K562 (cell line): ENCODE results near the gene KRTAP4-12. TPM values are rescaled to one million over a fixed set of nuclear protein-coding genes. Genes with fewer than 3 reads are reported as not detected.
"Not testable (repeated sequence)": the region's sequence is repeated elsewhere in the genome, so short reads cannot be mapped to it uniquely, and the experiment has no call there.

Source experiments
- ATAC-seq: fragments of 200-7000 bp; cut with Tn5 transposase; 3 replicates; pipeline ENCODE4 v1.9.1; 2020; ENCODE audit warnings: moderate library complexity
- BruUV-seq: library from RNA; stranded (reverse); fragments of 400-500 nt; replicated peaks from 2 replicates; lab custom pipeline; 2021; lab: Mats Ljungman, UMichigan
- CTCF ChIA-PET: fragments of 300-600 bp; formaldehyde crosslinking; extraction: SDS; loops from one replicate; lab custom pipeline; 2021; ENCODE audit warnings: low intra/inter-chr PET ratio; lab: Yijun Ruan, JAX
- POLR2A ChIA-PET: fragments of 300-600, 350-650 bp; sonication (Branson Sonifier 250); formaldehyde crosslinking; extraction: SDS; loops from one replicate; lab custom pipeline; 2021; ENCODE audit warnings: antibody characterized with exemption, inconsistent platforms; lab: Yijun Ruan, JAX
- DNase-seq, 4 experiments: peaks; one replicate each; pipeline versions ENCODE4 v3.0.0 to v3.0.0-alpha.2; 2011 to 2018; ENCODE audit warnings: low spot score in 3 of 4, mixed read lengths in 3 of 4; ENCODE audit errors: extremely low read depth in 1 of 4
- FAIRE-seq: peaks from 2 replicates; lab custom pipeline; 2011; peaks lifted over from hg19 to GRCh38; lab: Jason Lieb, UNC
- H2AFZ ChIP-seq: 2 replicates; pipeline ENCODE4 v1.6.0; 2011; ENCODE audit warnings: low read depth, low read length, control low read depth, inconsistent platforms
- H3K27ac ChIP-seq: fragments of 200-600 bp; 3 replicates; pipeline ENCODE4 v1.8.0; 2011; ENCODE audit warnings: low read depth, mild to moderate bottlenecking, control low read depth, inconsistent platforms, low read length, moderate library complexity, mixed read lengths; ENCODE audit errors: extremely low read depth
- H3K27me3 ChIP-seq, 2 experiments: fragments of 300-600 bp in 1 of 2; 2 replicates in 1 of 2; 3 replicates in 1 of 2; pipeline versions ENCODE4 v1.6.0 to v1.8.0; 2011; ENCODE audit warnings: inconsistent platforms in 2 of 2, low read length in 2 of 2, mild to moderate bottlenecking in 1 of 2, mixed read lengths in 1 of 2, moderate library complexity in 1 of 2; ENCODE audit not compliant: control insufficient read depth in 2 of 2, insufficient read depth in 2 of 2
- H3K36me3 ChIP-seq: fragments of 300-600 bp; 3 replicates; pipeline ENCODE4 v1.8.0; 2011; ENCODE audit warnings: mild to moderate bottlenecking, low read length, inconsistent platforms; ENCODE audit not compliant: control insufficient read depth, insufficient read depth
- H3K4me1 ChIP-seq, 2 experiments: fragments of 200-600 bp in 1 of 2; replicated peaks in 1 of 2; 2 replicates in 1 of 2; 3 replicates in 1 of 2; pipeline versions ENCODE4 v1.5.1 to v1.8.0; 2011; ENCODE audit warnings: inconsistent platforms in 2 of 2, low read length in 2 of 2, mild to moderate bottlenecking in 1 of 2, mixed read lengths in 1 of 2, moderate library complexity in 1 of 2; ENCODE audit not compliant: control insufficient read depth in 2 of 2, insufficient read depth in 2 of 2
- H3K4me2 ChIP-seq: 2 replicates; pipeline ENCODE4 v1.6.1; 2011; ENCODE audit warnings: low read length, control low read depth, inconsistent platforms, mixed read lengths; ENCODE audit not compliant: insufficient read depth
- H3K4me3 ChIP-seq: fragments of 200-600 bp; sonication (generic), shearing (Covaris generic); 2 replicates; pipeline ENCODE4 v1.5.1; 2016; ENCODE audit warnings: control low read depth, inconsistent platforms
- H3K79me2 ChIP-seq: fragments of 200-600 bp; 3 replicates; pipeline ENCODE4 v1.8.0; 2011; ENCODE audit warnings: low read length, inconsistent platforms; ENCODE audit not compliant: control insufficient read depth, insufficient read depth
- H3K9ac ChIP-seq, 2 experiments: 2 replicates each; pipeline versions ENCODE4 v1.6.0 to v1.6.1; 2011; ENCODE audit warnings: low read depth in 2 of 2, low read length in 2 of 2, control low read depth in 1 of 2, inconsistent platforms in 1 of 2, mild to moderate bottlenecking in 1 of 2, mixed read lengths in 1 of 2; ENCODE audit not compliant: insufficient read depth in 1 of 2
- H3K9me1 ChIP-seq: one replicate; pipeline ENCODE4 v1.6.0; 2011; ENCODE audit warnings: inconsistent platforms, mild to moderate bottlenecking, low read length, moderate library complexity; ENCODE audit not compliant: control insufficient read depth, insufficient read depth
- H3K9me3 ChIP-seq: replicated peaks from 2 replicates; pipeline ENCODE4 v1.5.1; 2011; ENCODE audit warnings: low read depth, low read length, inconsistent platforms; ENCODE audit not compliant: control insufficient read depth, insufficient read depth
- H4K20me1 ChIP-seq: replicated peaks from 2 replicates; pipeline ENCODE4 v1.6.1; 2011; ENCODE audit warnings: low read length, inconsistent platforms, mixed read lengths; ENCODE audit not compliant: control insufficient read depth, insufficient read depth
- WGBS: fragments of 100-300 bp; shearing (Covaris generic); methylation state at CpG from one replicate; pipeline ENCODE4 v1.1.6; 2016; ENCODE audit warnings: low coverage, mixed read lengths; ENCODE audit not compliant: insufficient coverage; ENCODE audit errors: missing lambda C conversion rate; 5-methylcytosine and 5-hydroxymethylcytosine counted together
- in situ Hi-C: fragments of 300-500 bp; cut with MboI; formaldehyde crosslinking; loops from 4 replicates; pipeline ENCODE4 v1.15.0; 2018; ENCODE audit warnings: inconsistent platforms, mixed read lengths
- intact Hi-C: fragments of 100-400 bp; cut with micrococcal nuclease; formaldehyde crosslinking; loops from 2 replicates; pipeline ENCODE4 v1.14.2; 2022
- polyA plus RNA-seq, 8 experiments: library from polyadenylated mRNA; depleted of rRNA in 4 of 8; stranded (reverse) in 5 of 8; unstranded in 3 of 8; fragments of >200 nt; fragmentation: Nextera tagmentation in 2 of 8; fragmentation: Illumina TruSeq in 1 of 8; extraction: Ambion mirVana in 2 of 8; extraction: Trizol in 1 of 8; gene quantifications; 2 replicates each; pipeline versions ENCODE4 v1.2.1 to v1.2.3, GENCODE V29; 2011 to 2014; ENCODE audit warnings: inconsistent platforms in 1 of 8, missing spikeins in 1 of 8
- total RNA-seq, 7 experiments: library from RNA; depleted of rRNA in 6 of 7; stranded (reverse); fragments of >200 nt in 6 of 7; fragmentation: Illumina TruSeq in 2 of 7; extraction: Trizol in 2 of 7; gene quantifications; 2 replicates each; pipeline versions ENCODE4 v1.2.1 to v1.2.3, GENCODE V29; 2011 to 2021; ENCODE audit warnings: low replicate concordance in 1 of 7

The KRTAP4-12 gene
- total and polyA plus RNA-seq, 9 of the 15 experiments (the other 6 are each of a cell fraction or from before 2014, with no cell fraction given), result not detected

GRCh38 chr17:41088760-41089352 lies 35.1 kb downstream of the KRTAP4-12 start:
- H3K79me2 ChIP-seq, H3K9me1 ChIP-seq, H3K4me3 ChIP-seq, DNase-seq, H3K9me3 ChIP-seq, ATAC-seq, intact Hi-C loops, H3K4me1 ChIP-seq, BruUV-seq, H3K9ac ChIP-seq, H4K20me1 ChIP-seq, in situ Hi-C loops, FAIRE-seq, H2AFZ ChIP-seq, H3K4me2 ChIP-seq, H3K27ac ChIP-seq, H3K27me3 ChIP-seq, POLR2A ChIA-PET, H3K36me3 ChIP-seq, CTCF ChIA-PET: not testable (repeated sequence)
- 0% methylated on average over 4 of the region's 4 CpGs for WGBS

GRCh38 chr17:41084100-41084856 lies 39.7 kb downstream of the KRTAP4-12 start, which contains the start of gene KRTAP4-7:
Gene KRTAP4-7 (plus strand): TSS chr17:41084150. CDS start chr17:41084207, 57 bp downstream.
- H3K9me1 ChIP-seq, H3K9me3 ChIP-seq, POLR2A ChIA-PET, FAIRE-seq, CTCF ChIA-PET, H3K27me3 ChIP-seq, BruUV-seq, H3K4me1 ChIP-seq, H4K20me1 ChIP-seq, in situ Hi-C loops, H2AFZ ChIP-seq, ATAC-seq, intact Hi-C loops, H3K9ac ChIP-seq, H3K36me3 ChIP-seq, H3K79me2 ChIP-seq, H3K27ac ChIP-seq, DNase-seq, H3K4me3 ChIP-seq, H3K4me2 ChIP-seq: not testable (repeated sequence)
- WGBS, result 3% methylated on average over 9 of the region's 14 CpGs

GRCh38 chr17:41083427-41083826 lies 40.6 kb downstream of the KRTAP4-12 start:
- POLR2A ChIA-PET, in situ Hi-C loops: not testable (repeated sequence)
- WGBS, result 0% methylated on average over 2 of the region's 2 CpGs

More at GRCh38 chr17:41083427-41083826, 40.6 kb downstream of the KRTAP4-12 start:
- H2AFZ ChIP-seq, FAIRE-seq, H3K4me2 ChIP-seq, BruUV-seq, intact Hi-C loops, H3K27ac ChIP-seq, H3K9me3 ChIP-seq, H3K79me2 ChIP-seq, H3K4me3 ChIP-seq, H3K27me3 ChIP-seq, H3K9me1 ChIP-seq, H3K36me3 ChIP-seq, H3K9ac ChIP-seq, H4K20me1 ChIP-seq, CTCF ChIA-PET, DNase-seq, ATAC-seq, H3K4me1 ChIP-seq: not testable (repeated sequence)
